ENCODE measurements around the gene SRA1. TPM values are rescaled to one million over a fixed set of nuclear protein-coding genes. Genes with fewer than 3 reads are reported as not detected.

Gene SRA1
- total and polyA plus RNA-seq, 9 of the 15 experiments (the other 6 are each of a cell fraction or from before 2014, with no cell fraction given), result 24.1 to 47.4 (median 41.3) TPM

DNA sequence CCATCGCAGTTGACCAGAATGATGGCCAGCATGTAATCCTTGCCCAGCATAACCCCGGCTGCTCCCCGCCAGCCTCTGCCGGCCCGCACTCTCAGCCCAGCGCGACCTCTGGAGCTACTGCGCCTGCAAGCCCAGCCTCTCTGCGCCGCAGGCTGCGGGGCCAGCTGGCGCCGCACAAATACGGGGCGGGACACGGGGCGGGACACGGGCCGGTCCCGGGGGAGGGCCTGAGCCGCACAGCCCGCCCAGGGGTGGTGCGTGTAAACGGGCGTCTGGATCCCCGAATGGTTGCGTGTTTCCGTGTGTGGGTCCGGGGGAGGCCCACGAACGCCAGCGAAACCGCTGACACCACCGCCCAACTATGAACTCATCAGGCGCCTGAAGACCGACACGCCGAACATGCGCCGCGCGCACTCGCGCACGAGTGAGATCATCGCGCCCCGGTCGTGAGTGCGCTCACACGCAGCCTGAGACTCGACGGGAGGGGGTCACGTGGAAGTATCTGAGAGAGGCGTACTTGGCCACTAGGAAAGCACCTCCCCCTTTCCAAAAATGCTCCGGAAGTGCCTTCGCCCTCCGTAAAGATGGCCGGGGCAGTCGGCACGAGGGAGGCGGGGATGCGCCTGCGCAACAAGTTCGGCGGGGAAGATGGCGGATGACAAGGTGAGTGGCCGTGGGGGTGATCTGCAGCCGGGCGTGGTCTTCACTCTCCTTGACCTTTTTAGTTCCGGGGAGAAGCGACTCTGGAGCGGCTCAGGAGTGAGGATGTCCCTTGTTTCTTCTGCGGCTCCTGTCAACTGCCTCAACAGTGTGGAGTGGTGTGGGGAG lies 7.1 kb upstream of the SRA1 start, which contains the start of the genes APBB3 and SLC35A4 (continued):
- TF ChIP-seq, protein P1, sequence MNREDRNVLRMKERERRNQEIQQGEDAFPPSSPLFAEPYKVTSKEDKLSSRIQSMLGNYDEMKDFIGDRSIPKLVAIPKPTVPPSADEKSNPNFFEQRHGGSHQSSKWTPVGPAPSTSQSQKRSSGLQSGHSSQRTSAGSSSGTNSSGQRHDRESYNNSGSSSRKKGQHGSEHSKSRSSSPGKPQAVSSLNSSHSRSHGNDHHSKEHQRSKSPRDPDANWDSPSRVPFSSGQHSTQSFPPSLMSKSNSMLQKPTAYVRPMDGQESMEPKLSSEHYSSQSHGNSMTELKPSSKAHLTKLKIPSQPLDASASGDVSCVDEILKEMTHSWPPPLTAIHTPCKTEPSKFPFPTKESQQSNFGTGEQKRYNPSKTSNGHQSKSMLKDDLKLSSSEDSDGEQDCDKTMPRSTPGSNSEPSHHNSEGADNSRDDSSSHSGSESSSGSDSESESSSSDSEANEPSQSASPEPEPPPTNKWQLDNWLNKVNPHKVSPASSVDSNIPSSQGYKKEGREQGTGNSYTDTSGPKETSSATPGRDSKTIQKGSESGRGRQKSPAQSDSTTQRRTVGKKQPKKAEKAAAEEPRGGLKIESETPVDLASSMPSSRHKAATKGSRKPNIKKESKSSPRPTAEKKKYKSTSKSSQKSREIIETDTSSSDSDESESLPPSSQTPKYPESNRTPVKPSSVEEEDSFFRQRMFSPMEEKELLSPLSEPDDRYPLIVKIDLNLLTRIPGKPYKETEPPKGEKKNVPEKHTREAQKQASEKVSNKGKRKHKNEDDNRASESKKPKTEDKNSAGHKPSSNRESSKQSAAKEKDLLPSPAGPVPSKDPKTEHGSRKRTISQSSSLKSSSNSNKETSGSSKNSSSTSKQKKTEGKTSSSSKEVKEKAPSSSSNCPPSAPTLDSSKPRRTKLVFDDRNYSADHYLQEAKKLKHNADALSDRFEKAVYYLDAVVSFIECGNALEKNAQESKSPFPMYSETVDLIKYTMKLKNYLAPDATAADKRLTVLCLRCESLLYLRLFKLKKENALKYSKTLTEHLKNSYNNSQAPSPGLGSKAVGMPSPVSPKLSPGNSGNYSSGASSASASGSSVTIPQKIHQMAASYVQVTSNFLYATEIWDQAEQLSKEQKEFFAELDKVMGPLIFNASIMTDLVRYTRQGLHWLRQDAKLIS (CRISPR knock-in tag; IDR thresholded peaks at IDR 0.05), result peak; percentile 88
- TF ChIP-seq, protein P2, sequence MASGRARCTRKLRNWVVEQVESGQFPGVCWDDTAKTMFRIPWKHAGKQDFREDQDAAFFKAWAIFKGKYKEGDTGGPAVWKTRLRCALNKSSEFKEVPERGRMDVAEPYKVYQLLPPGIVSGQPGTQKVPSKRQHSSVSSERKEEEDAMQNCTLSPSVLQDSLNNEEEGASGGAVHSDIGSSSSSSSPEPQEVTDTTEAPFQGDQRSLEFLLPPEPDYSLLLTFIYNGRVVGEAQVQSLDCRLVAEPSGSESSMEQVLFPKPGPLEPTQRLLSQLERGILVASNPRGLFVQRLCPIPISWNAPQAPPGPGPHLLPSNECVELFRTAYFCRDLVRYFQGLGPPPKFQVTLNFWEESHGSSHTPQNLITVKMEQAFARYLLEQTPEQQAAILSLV (tag; IDR thresholded peaks at IDR 0.05), result no peak
- TF ChIP-seq, protein P3, sequence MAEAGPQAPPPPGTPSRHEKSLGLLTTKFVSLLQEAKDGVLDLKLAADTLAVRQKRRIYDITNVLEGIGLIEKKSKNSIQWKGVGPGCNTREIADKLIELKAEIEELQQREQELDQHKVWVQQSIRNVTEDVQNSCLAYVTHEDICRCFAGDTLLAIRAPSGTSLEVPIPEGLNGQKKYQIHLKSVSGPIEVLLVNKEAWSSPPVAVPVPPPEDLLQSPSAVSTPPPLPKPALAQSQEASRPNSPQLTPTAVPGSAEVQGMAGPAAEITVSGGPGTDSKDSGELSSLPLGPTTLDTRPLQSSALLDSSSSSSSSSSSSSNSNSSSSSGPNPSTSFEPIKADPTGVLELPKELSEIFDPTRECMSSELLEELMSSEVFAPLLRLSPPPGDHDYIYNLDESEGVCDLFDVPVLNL (CRISPR knock-in tag; IDR thresholded peaks at IDR 0.05; ENCODE audit: low read depth), result peak; percentile 61; the same call in 1 of the 2 replicates
- TF ChIP-seq ZNF79 (CRISPR knock-in tag; IDR thresholded peaks at IDR 0.05; ENCODE audit: low read depth) (no peak), ATF1 (CRISPR knock-in tag; IDR thresholded peaks at IDR 0.05) (peak; percentile 95), ATF1 (tag; IDR thresholded peaks at IDR 0.05) (peak; percentile 98), SMARCB1 (IDR thresholded peaks at IDR 0.05; ENCODE audit: insufficient read length, low read depth) (no peak), ETS2 (tag; IDR thresholded peaks at IDR 0.05; ENCODE audit: borderline replicate concordance, poor library complexity, severe bottlenecking) (no peak), JUND (IDR thresholded peaks at IDR 0.05; ENCODE audit: borderline replicate concordance, low read depth, low read length) (peak; percentile 97), JUND (tag; IDR thresholded peaks at IDR 0.05; ENCODE audit: borderline replicate concordance, low read depth, low read length) (peak; percentile 93; the same call in 2 of the 3 replicates), KHSRP (IDR thresholded peaks at IDR 0.05) (peak; percentile 72), ZNF644 (tag; IDR thresholded peaks at IDR 0.05; ENCODE audit: low read depth) (no peak), KLF6 (CRISPR knock-in tag; IDR thresholded peaks at IDR 0.05; ENCODE audit: borderline replicate concordance) (no peak), ZNF133 (CRISPR knock-in tag; IDR thresholded peaks at IDR 0.05) (no peak), ZNF717 (CRISPR knock-in tag; IDR thresholded peaks at IDR 0.05) (no peak), MTA1 (IDR thresholded peaks at IDR 0.05; ENCODE audit: borderline replicate concordance) (peak; percentile 99), CBFA2T3 (IDR thresholded peaks at IDR 0.05) (no peak)
- TF ChIP-seq, protein P4, sequence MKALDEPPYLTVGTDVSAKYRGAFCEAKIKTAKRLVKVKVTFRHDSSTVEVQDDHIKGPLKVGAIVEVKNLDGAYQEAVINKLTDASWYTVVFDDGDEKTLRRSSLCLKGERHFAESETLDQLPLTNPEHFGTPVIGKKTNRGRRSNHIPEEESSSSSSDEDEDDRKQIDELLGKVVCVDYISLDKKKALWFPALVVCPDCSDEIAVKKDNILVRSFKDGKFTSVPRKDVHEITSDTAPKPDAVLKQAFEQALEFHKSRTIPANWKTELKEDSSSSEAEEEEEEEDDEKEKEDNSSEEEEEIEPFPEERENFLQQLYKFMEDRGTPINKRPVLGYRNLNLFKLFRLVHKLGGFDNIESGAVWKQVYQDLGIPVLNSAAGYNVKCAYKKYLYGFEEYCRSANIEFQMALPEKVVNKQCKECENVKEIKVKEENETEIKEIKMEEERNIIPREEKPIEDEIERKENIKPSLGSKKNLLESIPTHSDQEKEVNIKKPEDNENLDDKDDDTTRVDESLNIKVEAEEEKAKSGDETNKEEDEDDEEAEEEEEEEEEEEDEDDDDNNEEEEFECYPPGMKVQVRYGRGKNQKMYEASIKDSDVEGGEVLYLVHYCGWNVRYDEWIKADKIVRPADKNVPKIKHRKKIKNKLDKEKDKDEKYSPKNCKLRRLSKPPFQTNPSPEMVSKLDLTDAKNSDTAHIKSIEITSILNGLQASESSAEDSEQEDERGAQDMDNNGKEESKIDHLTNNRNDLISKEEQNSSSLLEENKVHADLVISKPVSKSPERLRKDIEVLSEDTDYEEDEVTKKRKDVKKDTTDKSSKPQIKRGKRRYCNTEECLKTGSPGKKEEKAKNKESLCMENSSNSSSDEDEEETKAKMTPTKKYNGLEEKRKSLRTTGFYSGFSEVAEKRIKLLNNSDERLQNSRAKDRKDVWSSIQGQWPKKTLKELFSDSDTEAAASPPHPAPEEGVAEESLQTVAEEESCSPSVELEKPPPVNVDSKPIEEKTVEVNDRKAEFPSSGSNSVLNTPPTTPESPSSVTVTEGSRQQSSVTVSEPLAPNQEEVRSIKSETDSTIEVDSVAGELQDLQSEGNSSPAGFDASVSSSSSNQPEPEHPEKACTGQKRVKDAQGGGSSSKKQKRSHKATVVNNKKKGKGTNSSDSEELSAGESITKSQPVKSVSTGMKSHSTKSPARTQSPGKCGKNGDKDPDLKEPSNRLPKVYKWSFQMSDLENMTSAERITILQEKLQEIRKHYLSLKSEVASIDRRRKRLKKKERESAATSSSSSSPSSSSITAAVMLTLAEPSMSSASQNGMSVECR (CRISPR knock-in tag; IDR thresholded peaks at IDR 0.05), result peak; percentile 96
